ENCODE results near the gene KRTAP2-4.

The KRTAP2-4 gene

DNA sequence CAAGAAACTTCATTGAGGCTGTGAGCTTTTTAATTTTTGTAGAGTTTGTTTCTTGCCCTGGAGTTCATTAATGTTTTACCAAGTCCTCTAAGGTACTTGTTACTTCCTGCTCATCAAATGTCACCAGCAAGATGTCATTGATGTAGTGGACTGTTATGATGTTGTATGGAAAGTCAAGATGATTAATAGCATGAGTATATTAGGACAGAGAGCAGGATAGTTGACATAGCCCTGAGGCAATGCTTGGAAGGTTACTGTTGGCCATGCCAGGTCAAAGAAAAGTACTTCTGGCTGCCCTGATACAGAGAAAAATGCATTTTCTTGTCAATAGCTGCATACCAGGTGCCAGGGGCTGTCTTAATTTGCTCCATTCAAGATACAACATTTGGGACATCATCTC lies 45.3 kb downstream of the KRTAP2-4 start:
- H3K4me2 ChIP-seq (ENCODE audit: low read length) = no peak overlapping the region
- H3K36me3 ChIP-seq (ENCODE audit: insufficient read depth, low read length) = no peaks in the 10 kb centered on the region
- TF ChIP-seq, protein P1, sequence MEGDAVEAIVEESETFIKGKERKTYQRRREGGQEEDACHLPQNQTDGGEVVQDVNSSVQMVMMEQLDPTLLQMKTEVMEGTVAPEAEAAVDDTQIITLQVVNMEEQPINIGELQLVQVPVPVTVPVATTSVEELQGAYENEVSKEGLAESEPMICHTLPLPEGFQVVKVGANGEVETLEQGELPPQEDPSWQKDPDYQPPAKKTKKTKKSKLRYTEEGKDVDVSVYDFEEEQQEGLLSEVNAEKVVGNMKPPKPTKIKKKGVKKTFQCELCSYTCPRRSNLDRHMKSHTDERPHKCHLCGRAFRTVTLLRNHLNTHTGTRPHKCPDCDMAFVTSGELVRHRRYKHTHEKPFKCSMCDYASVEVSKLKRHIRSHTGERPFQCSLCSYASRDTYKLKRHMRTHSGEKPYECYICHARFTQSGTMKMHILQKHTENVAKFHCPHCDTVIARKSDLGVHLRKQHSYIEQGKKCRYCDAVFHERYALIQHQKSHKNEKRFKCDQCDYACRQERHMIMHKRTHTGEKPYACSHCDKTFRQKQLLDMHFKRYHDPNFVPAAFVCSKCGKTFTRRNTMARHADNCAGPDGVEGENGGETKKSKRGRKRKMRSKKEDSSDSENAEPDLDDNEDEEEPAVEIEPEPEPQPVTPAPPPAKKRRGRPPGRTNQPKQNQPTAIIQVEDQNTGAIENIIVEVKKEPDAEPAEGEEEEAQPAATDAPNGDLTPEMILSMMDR (IDR thresholded peaks at IDR 0.05; ENCODE audit: low read length) = no peak
- no peak for TF ChIP-seq EZH2 (IDR thresholded peaks at IDR 0.05; ENCODE audit: borderline replicate concordance, low read length)

DNA sequence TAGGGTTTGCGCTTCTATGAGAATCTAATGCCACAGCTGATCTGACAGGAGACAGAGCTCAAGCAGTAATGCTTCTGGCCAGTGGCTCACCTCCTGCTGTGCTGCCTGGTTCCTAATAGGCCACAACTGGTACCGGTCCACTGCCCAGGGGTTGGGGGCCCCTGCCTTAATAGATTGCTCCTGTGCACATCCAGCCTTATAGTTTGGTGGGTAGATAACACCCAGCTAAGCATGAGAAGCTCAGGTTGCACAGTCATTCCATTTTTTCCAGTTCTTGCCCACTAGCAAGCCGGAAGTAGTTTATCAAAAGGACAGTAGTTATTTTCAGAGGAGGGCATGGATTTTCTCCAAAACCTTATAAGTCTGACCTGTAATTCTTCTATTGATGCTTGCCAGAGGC lies 46.3 kb downstream of the KRTAP2-4 start:
- Histone ChIP-seq H3F3A (ENCODE audit: insufficient read depth, low read length) (no peaks in the 10 kb centered on the region), H3K79me2 (ENCODE audit: insufficient read depth, low read length) (no peaks in the 10 kb centered on the region), H3K9ac (ENCODE audit: low read length) (no peak overlapping the region), H3K27me3 (ENCODE audit: insufficient read depth, low read length) (no peaks in the 10 kb centered on the region), H4K20me1 (ENCODE audit: insufficient read depth, low read length) (no peaks in the 10 kb centered on the region), H3K27ac (ENCODE audit: low read depth, low read length, poor library complexity, severe bottlenecking) (no peak overlapping the region), H3K4me3 (ENCODE audit: low read depth, low read length, poor library complexity, severe bottlenecking) (no peak overlapping the region), H3K36me3 (ENCODE audit: insufficient read depth, low read length) (no peaks in the 10 kb centered on the region), H2AFZ (ENCODE audit: low read length) (no peak overlapping the region), H3K9me3 (ENCODE audit: low read length) (no peaks in the 10 kb centered on the region), H3K9me2 (ENCODE audit: low read depth, low read length) (no peaks in the 10 kb centered on the region), H3K4me2 (ENCODE audit: low read length) (no peak overlapping the region), H3K4me1 (ENCODE audit: insufficient read depth, low read length, severe bottlenecking) (no peaks in the 10 kb centered on the region)
- no peak for TF ChIP-seq EZH2 (IDR thresholded peaks at IDR 0.05; ENCODE audit: borderline replicate concordance, low read length)
- TF ChIP-seq, protein P1 (IDR thresholded peaks at IDR 0.05; ENCODE audit: low read length) = no peak

More for the DNA sequence above, 45.3 kb downstream of the KRTAP2-4 start:
- H3K9me2 ChIP-seq (ENCODE audit: low read depth, low read length) = no peaks in the 10 kb centered on the region
- H3K4me1 ChIP-seq (ENCODE audit: insufficient read depth, low read length, severe bottlenecking) = no peaks in the 10 kb centered on the region
- no peak overlapping the region for H3K9ac ChIP-seq (ENCODE audit: low read length)
- H3K27me3 ChIP-seq (ENCODE audit: insufficient read depth, low read length) = no peaks in the 10 kb centered on the region
- no peak overlapping the region for H3K27ac ChIP-seq (ENCODE audit: low read depth, low read length, poor library complexity, severe bottlenecking)
- no peak overlapping the region for H2AFZ ChIP-seq (ENCODE audit: low read length)
- H3K9me3 ChIP-seq (ENCODE audit: low read length) = no peaks in the 10 kb centered on the region
- no peak overlapping the region for H3K4me3 ChIP-seq (ENCODE audit: low read depth, low read length, poor library complexity, severe bottlenecking)
- no peaks in the 10 kb centered on the region for H3F3A ChIP-seq (ENCODE audit: insufficient read depth, low read length)
- no peaks in the 10 kb centered on the region for H4K20me1 ChIP-seq (ENCODE audit: insufficient read depth, low read length)
- H3K79me2 ChIP-seq (ENCODE audit: insufficient read depth, low read length) = no peaks in the 10 kb centered on the region

DNA sequence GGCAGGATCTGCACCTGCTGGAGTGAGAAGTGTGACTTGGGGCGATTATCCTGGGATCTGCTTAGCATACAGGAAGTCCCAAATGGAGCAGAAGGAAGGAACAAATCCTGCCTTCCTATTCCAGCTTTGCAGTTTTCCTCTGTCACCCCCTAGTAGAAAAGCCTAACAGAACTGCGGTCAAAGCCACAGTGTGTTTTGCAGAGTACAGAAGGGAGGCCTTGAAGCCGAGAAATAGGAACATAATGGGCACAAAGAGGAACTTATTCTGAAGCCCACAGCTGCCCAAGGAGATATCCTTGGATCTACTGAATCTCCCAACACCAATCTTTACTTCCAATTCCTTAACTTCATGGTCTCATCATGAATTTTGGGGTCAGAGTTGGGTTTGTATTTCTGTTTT lies 47.1 kb downstream of the KRTAP2-4 start:
- no peak overlapping the region for H3K27ac ChIP-seq (ENCODE audit: low read depth, low read length, poor library complexity, severe bottlenecking)
- H3K9me2 ChIP-seq (ENCODE audit: low read depth, low read length) = no peaks in the 10 kb centered on the region
- H4K20me1 ChIP-seq (ENCODE audit: insufficient read depth, low read length) = no peaks in the 10 kb centered on the region
- H3K4me2 ChIP-seq (ENCODE audit: low read length) = no peak overlapping the region
- no peaks in the 10 kb centered on the region for H3K9me3 ChIP-seq (ENCODE audit: low read length)
- H3K4me3 ChIP-seq (ENCODE audit: low read depth, low read length, poor library complexity, severe bottlenecking) = no peak overlapping the region
- H3K79me2 ChIP-seq (ENCODE audit: insufficient read depth, low read length) = no peaks in the 10 kb centered on the region
- TF ChIP-seq EZH2 (IDR thresholded peaks at IDR 0.05; ENCODE audit: borderline replicate concordance, low read length) = no peak
- TF ChIP-seq, protein P1 (IDR thresholded peaks at IDR 0.05; ENCODE audit: low read length) = no peak
- no peak overlapping the region for H2AFZ ChIP-seq (ENCODE audit: low read length)
- no peaks in the 10 kb centered on the region for H3F3A ChIP-seq (ENCODE audit: insufficient read depth, low read length)
- no peaks in the 10 kb centered on the region for H3K4me1 ChIP-seq (ENCODE audit: insufficient read depth, low read length, severe bottlenecking)
- no peaks in the 10 kb centered on the region for H3K27me3 ChIP-seq (ENCODE audit: insufficient read depth, low read length)
- H3K36me3 ChIP-seq (ENCODE audit: insufficient read depth, low read length) = no peaks in the 10 kb centered on the region
- H3K9ac ChIP-seq (ENCODE audit: low read length) = no peak overlapping the region
